GM06990 (cell line): ENCODE data around the gene RAB6D.
"Not testable (repeated sequence)": the region's sequence is repeated elsewhere in the genome, so short reads cannot be mapped to it uniquely, and the experiment has no call there.

ENCODE experiments used
- DNase-seq: peaks from one replicate; pipeline ENCODE4 v3.0.0-alpha.2; 2011; ENCODE audit not compliant: insufficient read length; ENCODE audit errors: extremely low read depth
- H3K27me3 ChIP-seq: replicated peaks from 2 replicates; pipeline ENCODE4 v1.6.0; 2011; ENCODE audit warnings: low read length; ENCODE audit not compliant: control insufficient read depth, insufficient read depth
- H3K36me3 ChIP-seq: 2 replicates; pipeline ENCODE4 v1.5.1; 2011; ENCODE audit warnings: low read length; ENCODE audit not compliant: control insufficient read depth, insufficient read depth
- H3K4me3 ChIP-seq: replicated peaks from 2 replicates; pipeline ENCODE4 v1.5.1; 2011; ENCODE audit warnings: low read depth, mild to moderate bottlenecking, control low read depth, low read length
- CTCF ChIP-seq: IDR thresholded peaks from 2 replicates; pipeline ENCODE4 v1.5.1; 2011; ENCODE audit warnings: low read length, control low read depth, mild to moderate bottlenecking, inconsistent platforms; ENCODE audit not compliant: insufficient read depth, poor library complexity, severe bottlenecking

The RAB6D gene

GRCh38 chr2:131322209-131322608 lies 41.8 kb downstream of the RAB6D start:
- no peak for TF ChIP-seq CTCF
- Histone ChIP-seq H3K27me3 (no peaks in the 10 kb centered on the region), H3K4me3 (no peak overlapping the region), H3K36me3 (no peaks in the 10 kb centered on the region)
- no peak for DNase-seq

GRCh38 chr2:131321344-131321743 lies 42.6 kb downstream of the RAB6D start:
- not testable (repeated sequence) for H3K27me3 ChIP-seq, H3K4me3 ChIP-seq, H3K36me3 ChIP-seq, DNase-seq

- not testable (repeated sequence) for DNase-seq, H3K27me3 ChIP-seq, H3K4me3 ChIP-seq, H3K36me3 ChIP-seq
- TF ChIP-seq CTCF, result peak; percentile 32
Observed at GRCh38 chr2:131311001-131311400, 53.0 kb downstream of the RAB6D start.
